ENCODE measurements around the gene MBLAC2. TPM values are rescaled to one million over a fixed set of nuclear protein-coding genes. Genes with fewer than 3 reads are reported as not detected.

The MBLAC2 gene
- total RNA-seq, 4 donors from 2014 or later: 4.5 to 10.5 (median 6.5) TPM

GRCh38 chr5:90437663-90438062, 36.9 kb downstream of the MBLAC2 start:
- intact Hi-C loops (cut with DNase I): loop anchor here (10.0 kb wide), 2 partner anchors 97 to 347 kb away; no protein-coding TSS in a partner anchor
- Histone ChIP-seq H3K4me3 (no peak overlapping the region), H3K27me3 (no peaks in the 10 kb centered on the region), H3K27ac (no peak overlapping the region), H3K36me3 (no peaks in the 10 kb centered on the region), H3K9me3 (no peaks in the 10 kb centered on the region), H3K4me1 (peaks cover 0 to 8% (median 0%) of the 10 kb centered on the region in 3 donors)
- no peak for DNase-seq
- TF ChIP-seq POLR2A (IDR thresholded peaks at IDR 0.05) (no peak), CTCF (IDR thresholded peaks at IDR 0.05) (no peak)

- Histone ChIP-seq H3K36me3 (no peaks in the 10 kb centered on the region), H3K9me3 (no peaks in the 10 kb centered on the region), H3K4me1 (no peaks in the 10 kb centered on the region), H3K4me3 (no peak overlapping the region), H3K27me3 (no peaks in the 10 kb centered on the region), H3K27ac (no peak overlapping the region)
- intact Hi-C loops (cut with DNase I): loop anchor here (10.0 kb wide), 2 partner anchors 101 to 351 kb away; no protein-coding TSS in a partner anchor
- WGBS, 2 donors: 70 to 79% methylated on average over 5 of the region's 5 CpGs
- no peak for DNase-seq
- no peak for TF ChIP-seq POLR2A (IDR thresholded peaks at IDR 0.05)
- TF ChIP-seq CTCF (IDR thresholded peaks at IDR 0.05): peak in 4 of 6 experiments; percentile 21 to 49 (median 36)
These were observed 40.4 kb downstream of the MBLAC2 start for GRCh38 chr5:90434116-90434714.

- 80 to 100% methylated on average over 1 of the region's 1 CpG for WGBS, 2 donors
- no peak for DNase-seq
These were observed 50.3 kb downstream of the MBLAC2 start for GRCh38 chr5:90424245-90424644.

GRCh38 chr5:90421136-90421535, 53.4 kb downstream of the MBLAC2 start:
- intact Hi-C loops (cut with DNase I): no loop called here
- no peak for DNase-seq
- TF ChIP-seq POLR2A (IDR thresholded peaks at IDR 0.05) (no peak), CTCF (IDR thresholded peaks at IDR 0.05) (no peak)
- no peak overlapping the region for H3K4me3 ChIP-seq
- H3K9me3 ChIP-seq: no peaks in the 10 kb centered on the region
- H3K36me3 ChIP-seq: no peaks in the 10 kb centered on the region
- H3K27ac ChIP-seq: no peak overlapping the region
- 31 to 43% methylated on average over 2 to 3 of the region's 4 CpGs for WGBS, 2 donors
- no peaks in the 10 kb centered on the region for H3K4me1 ChIP-seq
- no peaks in the 10 kb centered on the region for H3K27me3 ChIP-seq

More at GRCh38 chr5:90424245-90424644, 50.3 kb downstream of the MBLAC2 start:
- no peaks in the 10 kb centered on the region for H3K27me3 ChIP-seq
- H3K27ac ChIP-seq: no peak overlapping the region
- intact Hi-C loops (cut with DNase I): no loop called here
- H3K9me3 ChIP-seq: no peaks in the 10 kb centered on the region
- H3K4me3 ChIP-seq: no peak overlapping the region
- H3K4me1 ChIP-seq: no peaks in the 10 kb centered on the region
- no peaks in the 10 kb centered on the region for H3K36me3 ChIP-seq
- TF ChIP-seq POLR2A (IDR thresholded peaks at IDR 0.05) (no peak), CTCF (IDR thresholded peaks at IDR 0.05) (no peak)

GRCh38 chr5:90418214-90418613, 56.4 kb downstream of the MBLAC2 start:
- Histone ChIP-seq H3K4me3 (no peak overlapping the region), H3K36me3 (no peaks in the 10 kb centered on the region), H3K4me1 (no peaks in the 10 kb centered on the region), H3K27ac (no peak overlapping the region), H3K9me3 (no peaks in the 10 kb centered on the region), H3K27me3 (no peaks in the 10 kb centered on the region)
- no peak for TF ChIP-seq CTCF (IDR thresholded peaks at IDR 0.05)
- TF ChIP-seq POLR2A (IDR thresholded peaks at IDR 0.05): no peak
- DNase-seq: no peak
- WGBS, 2 donors: 61 to 78% methylated on average over 1 of the region's 1 CpG
- intact Hi-C loops (cut with DNase I): no loop called here

Data from esophagus squamous epithelium (tissue), 5 donors.